PC-9 (cell line): Measurements from ENCODE around the gene CDH1. TPM values are rescaled to one million over a fixed set of nuclear protein-coding genes. Genes with fewer than 3 reads are reported as not detected.
A peak's percentile ranks its signal among the peaks of the same experiment; 100 is the strongest.
"Not testable (repeated sequence)": the region's sequence is repeated elsewhere in the genome, so short reads cannot be mapped to it uniquely, and the experiment has no call there.

Source experiments
- BruUV-seq: library from RNA; stranded (reverse); fragments of 400-500 nt; replicated peaks from 2 replicates; lab custom pipeline; 2021; lab: Mats Ljungman, UMichigan
- CTCF ChIA-PET: fragments of 300-600 bp; sonication (Branson Sonifier 250); formaldehyde crosslinking; loops from one replicate; lab custom pipeline; 2022; ENCODE audit warnings: antibody characterized with exemption; lab: Charles Lee
- POLR2A ChIA-PET: fragments of 300-600 bp; sonication (Branson Sonifier 250); formaldehyde crosslinking; loops from one replicate; lab custom pipeline; 2022; ENCODE audit warnings: antibody characterized with exemption; ENCODE audit not compliant: unreplicated experiment; lab: Charles Lee
- DNase-seq, 2 experiments: peaks; one replicate each; pipeline versions ENCODE4 v3.0.0 to v3.0.0-alpha.2; 2015 to 2022; ENCODE audit warnings: mixed read lengths in 1 of 2
- H2AFZ ChIP-seq: fragments of 200-600 bp; sonication (generic); 2 replicates; pipeline ENCODE4 v1.8.1; 2017; ENCODE audit warnings: antibody characterized with exemption
- H3F3A ChIP-seq: fragments of 200-600 bp; sonication (generic); 2 replicates; pipeline ENCODE4 v1.8.1; 2017; ENCODE audit warnings: antibody characterized with exemption, mild to moderate bottlenecking, low read depth; ENCODE audit not compliant: insufficient read depth
- H3K27ac ChIP-seq: fragments of 200-600 bp; sonication (generic); 2 replicates; pipeline ENCODE4 v1.6.1; 2016; ENCODE audit warnings: mixed run types
- H3K27me3 ChIP-seq: fragments of 200-600 bp; sonication (generic); 2 replicates; pipeline ENCODE4 v1.6.1; 2016; ENCODE audit warnings: low read depth, mixed run types; ENCODE audit not compliant: insufficient read depth
- H3K36me3 ChIP-seq: fragments of 200-600 bp; sonication (generic); 2 replicates; pipeline ENCODE4 v1.6.1; 2016; ENCODE audit warnings: low read depth, mixed run types
- H3K4me1 ChIP-seq: fragments of 200-600 bp; sonication (generic); replicated peaks from 2 replicates; pipeline ENCODE4 v1.6.1; 2016; ENCODE audit warnings: mixed run types; ENCODE audit not compliant: insufficient read depth
- H3K4me2 ChIP-seq: fragments of 200-600 bp; sonication (generic); 2 replicates; pipeline ENCODE4 v1.6.1; 2017; ENCODE audit warnings: mixed run types
- H3K4me3 ChIP-seq: fragments of 200-600 bp; sonication (generic); 2 replicates; pipeline ENCODE4 v1.6.1; 2016; ENCODE audit warnings: mixed run types
- H3K79me2 ChIP-seq: fragments of 200-600 bp; sonication (generic); 2 replicates; pipeline ENCODE4 v1.6.1; 2017; ENCODE audit warnings: low read depth, mixed run types
- H3K9me2 ChIP-seq: fragments of 200-600 bp; sonication (generic); 2 replicates; pipeline ENCODE4 v1.8.1; 2017; ENCODE audit warnings: mild to moderate bottlenecking; ENCODE audit not compliant: insufficient read depth
- H3K9me3 ChIP-seq: fragments of 200-600 bp; sonication (generic); 2 replicates; pipeline ENCODE4 v1.8.1; 2016; ENCODE audit warnings: low read depth; ENCODE audit not compliant: insufficient read depth
- H4K20me1 ChIP-seq: fragments of 200-600 bp; sonication (generic); 2 replicates; pipeline ENCODE4 v1.8.1; 2017; ENCODE audit not compliant: insufficient read depth
- CTCF ChIP-seq: fragments of 200-600 bp; sonication (generic); conservative IDR thresholded peaks from 2 replicates; pipeline ENCODE4 v1.6.1; 2017; ENCODE audit warnings: mixed run types, antibody characterized with exemption, mild to moderate bottlenecking, moderate library complexity
- EZH2 ChIP-seq: fragments of 200-600 bp; sonication (generic); IDR thresholded peaks from 2 replicates; pipeline ENCODE4 v1.8.0; 2017; ENCODE audit warnings: antibody characterized with exemption, low read depth
- intact Hi-C: fragments of 100-400 bp; cut with micrococcal nuclease; formaldehyde crosslinking; loops from one replicate; pipeline ENCODE4 v1.10.0; 2022; ENCODE audit not compliant: unreplicated experiment
- total RNA-seq: library from RNA; stranded (reverse); gene quantifications from 2 replicates; pipeline ENCODE4 v1.2.3, GENCODE V29; 2021

The CDH1 gene
- total RNA-seq, 1 experiment from 2014 or later: 120 TPM

- no peaks in the 10 kb centered on the region for H4K20me1 ChIP-seq
- H3K4me2 ChIP-seq: no peak overlapping the region
- DNase-seq: no peak
- no peak overlapping the region for H2AFZ ChIP-seq
- no TSS peak for BruUV-seq
- peaks cover 16% of the 10 kb centered on the region; the same call in 1 of the 2 replicates for H3F3A ChIP-seq
- intact Hi-C loops: no loop called here
- H3K9me2 ChIP-seq: no peaks in the 10 kb centered on the region
- H3K27ac ChIP-seq: no peak overlapping the region
- TF ChIP-seq EZH2: no peak
- TF ChIP-seq CTCF: no peak
- H3K4me1 ChIP-seq: no peaks in the 10 kb centered on the region
- no peaks in the 10 kb centered on the region for H3K9me3 ChIP-seq
- no peaks in the 10 kb centered on the region for H3K27me3 ChIP-seq
- no peaks in the 10 kb centered on the region for H3K79me2 ChIP-seq
- ChIA-PET POLR2A (no interaction called here), CTCF (no interaction called here)
- H3K4me3 ChIP-seq: no peak overlapping the region
- peaks cover 18% of the 10 kb centered on the region for H3K36me3 ChIP-seq
Observed at GRCh38 chr16:68835970-68836369, 98.9 kb downstream of the CDH1 start.

GRCh38 chr16:68839831-68840230, 102.7 kb downstream of the CDH1 start:
- H3K4me2 ChIP-seq: no peak overlapping the region
- H3K4me1 ChIP-seq: no peaks in the 10 kb centered on the region; the same call in 1 of the 2 replicates
- H3K27ac ChIP-seq: no peak overlapping the region
- no peaks in the 10 kb centered on the region for H3K79me2 ChIP-seq
- H3K36me3 ChIP-seq: peaks cover 7% of the 10 kb centered on the region; the same call in 1 of the 2 replicates
- TF ChIP-seq EZH2 (no peak), CTCF (no peak)
- H3K27me3 ChIP-seq: no peaks in the 10 kb centered on the region
- no peaks in the 10 kb centered on the region for H4K20me1 ChIP-seq
- no peak overlapping the region for H2AFZ ChIP-seq
- no peaks in the 10 kb centered on the region for H3K9me2 ChIP-seq
- peaks cover 16% of the 10 kb centered on the region; the same call in 1 of the 2 replicates for H3F3A ChIP-seq
- H3K9me3 ChIP-seq: no peaks in the 10 kb centered on the region
- BruUV-seq: no TSS peak
- no peak for DNase-seq
- POLR2A ChIA-PET: no interaction called here
- no peak overlapping the region for H3K4me3 ChIP-seq
- intact Hi-C loops: no loop called here
- CTCF ChIA-PET: no interaction called here

- peak overlapping the region; percentile 88 for H3K4me2 ChIP-seq
- peaks cover 15% of the 10 kb centered on the region for H3F3A ChIP-seq
- CTCF ChIA-PET: interaction anchor here (0.6 to 1.2 kb wide), 2 partner anchors 16 to 32 kb away, joined by 3 to 4 read pairs; no protein-coding TSS in a partner anchor
- H4K20me1 ChIP-seq, H3K27me3 ChIP-seq, DNase-seq, BruUV-seq, H3K79me2 ChIP-seq, H3K4me1 ChIP-seq, H3K9me3 ChIP-seq, H3K9me2 ChIP-seq, H3K27ac ChIP-seq, H3K36me3 ChIP-seq, POLR2A ChIA-PET: not testable (repeated sequence)
- peak overlapping the region; percentile 96 for H2AFZ ChIP-seq
- H3K4me3 ChIP-seq: peak overlapping the region; percentile 80
- intact Hi-C loops: loop anchor here (1.0 to 2.0 kb wide), 3 partner anchors 136 to 314 kb away; no protein-coding TSS in a partner anchor
Observed at GRCh38 chr16:68842964-68843481, 105.9 kb downstream of the CDH1 start.
